ENCODE results near the gene MFAP2.

The MFAP2 gene

GRCh38 chr1:17016317-17016661 is 35.9 kb upstream of the MFAP2 start:
- Histone ChIP-seq H3K27ac (ENCODE audit: low read length) (no peak overlapping the region), H3K27me3 (ENCODE audit: insufficient read depth, low read length) (no peaks in the 10 kb centered on the region), H3K4me1 (ENCODE audit: insufficient read depth, low read length) (peaks cover 32% of the 10 kb centered on the region), H3K9me3 (ENCODE audit: insufficient read depth, low read depth, low read length) (no peaks in the 10 kb centered on the region), H3K9ac (ENCODE audit: low read depth, low read length) (peak overlapping the region; percentile 6; the same call in 1 of the 2 replicates), H3K36me3 (ENCODE audit: insufficient read depth, low read depth, low read length) (peaks cover 36% of the 10 kb centered on the region), H3K4me3 (ENCODE audit: low read length) (no peak overlapping the region)

DNA sequence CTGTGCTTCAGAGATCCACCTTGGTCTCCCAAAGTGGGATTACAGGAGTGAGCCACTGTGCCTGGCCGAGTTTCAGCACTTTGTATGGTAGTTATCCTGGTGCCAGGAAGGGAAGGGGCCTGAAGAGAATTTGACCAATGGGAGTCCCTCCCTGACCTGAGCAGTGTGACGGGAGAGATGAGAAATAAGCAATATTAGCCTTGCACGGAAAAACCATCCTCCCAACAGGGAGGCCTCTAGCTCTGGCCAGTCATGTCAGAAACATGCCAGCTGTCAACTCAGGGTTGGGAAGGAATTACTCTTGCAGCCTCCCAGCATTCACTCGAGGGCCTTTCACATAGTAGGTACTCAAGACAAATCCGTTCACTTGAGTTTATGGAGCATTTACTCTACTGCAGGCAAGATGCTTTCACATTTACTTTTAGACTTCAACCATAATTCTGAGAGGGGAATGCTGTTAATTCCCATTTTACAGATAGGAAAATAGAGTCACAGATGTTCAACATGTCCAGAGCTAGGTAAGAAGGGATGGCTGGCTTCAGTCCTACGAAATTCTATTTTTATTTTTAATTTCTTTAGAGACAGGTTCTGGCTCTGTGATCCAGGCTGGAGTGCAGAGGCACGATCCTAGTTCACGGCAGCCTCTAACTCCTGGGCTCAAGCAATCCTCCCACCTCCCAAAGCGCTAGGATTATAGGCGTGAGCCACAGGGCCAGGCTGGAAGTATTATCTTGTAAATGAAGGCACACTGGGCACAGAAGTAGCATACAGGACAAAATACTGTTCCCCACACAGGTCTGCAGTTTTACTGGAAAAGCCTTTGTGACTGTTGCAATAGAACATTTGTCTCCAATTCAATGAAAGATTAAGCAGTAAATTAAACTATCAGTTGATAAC is 34.5 kb upstream of the MFAP2 start:
- Histone ChIP-seq H3K36me3 (ENCODE audit: insufficient read depth, low read depth, low read length) (peaks cover 22% of the 10 kb centered on the region), H3K9ac (ENCODE audit: low read depth, low read length) (no peak overlapping the region), H3K4me3 (ENCODE audit: low read length) (peak overlapping the region; percentile 4; the same call in 1 of the 2 replicates), H3K4me1 (ENCODE audit: insufficient read depth, low read length) (peaks cover 37% of the 10 kb centered on the region), H3K27ac (ENCODE audit: low read length) (no peak overlapping the region), H3K27me3 (ENCODE audit: insufficient read depth, low read length) (0 out of 2 replicates have a peak, but pooled peaks cover 5% of the 10 kb centered on the region), H3K9me3 (ENCODE audit: insufficient read depth, low read depth, low read length) (no peaks in the 10 kb centered on the region)

DNA sequence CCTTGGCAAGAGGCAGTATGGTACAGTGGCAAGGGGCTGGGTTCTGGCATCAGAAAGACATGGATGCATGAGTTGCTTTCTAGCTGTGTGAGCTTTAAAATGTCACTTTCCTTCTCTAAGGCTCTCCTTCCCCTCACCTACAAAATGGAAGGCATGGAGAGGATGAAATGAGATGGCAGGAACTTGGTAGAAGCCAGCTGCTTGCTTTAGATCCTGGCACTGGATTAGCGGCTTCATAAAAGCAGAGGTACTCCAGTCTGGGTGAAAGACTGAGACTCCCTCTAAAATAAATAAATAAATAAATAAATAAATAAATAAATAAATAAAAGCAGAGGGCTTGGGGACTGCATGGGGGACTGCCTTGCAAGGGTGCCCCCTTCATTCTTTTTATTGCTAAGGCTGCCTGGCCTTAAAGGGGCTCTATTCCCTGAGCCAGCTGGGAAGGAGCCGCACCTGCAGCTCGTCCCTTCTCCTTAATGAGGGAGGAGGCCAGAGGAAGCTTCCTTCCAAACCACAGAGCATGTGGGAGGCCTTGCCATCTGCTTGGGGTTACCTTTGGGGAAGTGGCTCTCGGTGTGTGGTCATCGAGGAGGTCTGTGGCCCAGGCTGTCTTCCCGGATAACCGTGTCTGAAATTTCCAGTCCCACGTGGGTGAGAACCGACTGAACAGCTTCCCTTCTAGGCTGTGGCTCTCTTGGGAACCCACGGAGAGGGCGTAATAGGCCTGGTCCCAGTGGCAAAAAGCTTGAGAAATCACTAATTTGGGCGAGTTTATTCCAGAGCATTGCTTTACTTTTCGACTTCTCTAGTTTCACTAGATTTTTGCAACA is 33.3 kb upstream of the MFAP2 start:
- Histone ChIP-seq H3K27ac (ENCODE audit: low read length) (no peak overlapping the region), H3K9me3 (ENCODE audit: insufficient read depth, low read depth, low read length) (no peaks in the 10 kb centered on the region), H3K4me3 (ENCODE audit: low read length) (no peak overlapping the region; the same call in 1 of the 2 replicates), H3K4me1 (ENCODE audit: insufficient read depth, low read length) (peaks cover 37% of the 10 kb centered on the region), H3K27me3 (ENCODE audit: insufficient read depth, low read length) (0 out of 2 replicates have a peak, but pooled peaks cover 5% of the 10 kb centered on the region), H3K36me3 (ENCODE audit: insufficient read depth, low read depth, low read length) (peaks cover 10% of the 10 kb centered on the region), H3K9ac (ENCODE audit: low read depth, low read length) (no peak overlapping the region; the same call in 1 of the 2 replicates)

- peak overlapping the region; percentile 62 for H3K4me3 ChIP-seq (ENCODE audit: low read length)
- 0 out of 2 replicates have a peak, but pooled peaks cover 5% of the 10 kb centered on the region for H3K27me3 ChIP-seq (ENCODE audit: insufficient read depth, low read length)
- no peaks in the 10 kb centered on the region for H3K9me3 ChIP-seq (ENCODE audit: insufficient read depth, low read depth, low read length)
- H3K27ac ChIP-seq (ENCODE audit: low read length) = no peak overlapping the region
- H3K4me1 ChIP-seq (ENCODE audit: insufficient read depth, low read length) = peaks cover 37% of the 10 kb centered on the region
- H3K9ac ChIP-seq (ENCODE audit: low read depth, low read length) = peak overlapping the region; percentile 20; the same call in 1 of the 2 replicates
- H3K36me3 ChIP-seq (ENCODE audit: insufficient read depth, low read depth, low read length) = 0 out of 2 replicates have a peak, but pooled peaks cover 3% of the 10 kb centered on the region
These were observed 32.5 kb upstream of the MFAP2 start for GRCh38 chr1:17012775-17013490.

DNA sequence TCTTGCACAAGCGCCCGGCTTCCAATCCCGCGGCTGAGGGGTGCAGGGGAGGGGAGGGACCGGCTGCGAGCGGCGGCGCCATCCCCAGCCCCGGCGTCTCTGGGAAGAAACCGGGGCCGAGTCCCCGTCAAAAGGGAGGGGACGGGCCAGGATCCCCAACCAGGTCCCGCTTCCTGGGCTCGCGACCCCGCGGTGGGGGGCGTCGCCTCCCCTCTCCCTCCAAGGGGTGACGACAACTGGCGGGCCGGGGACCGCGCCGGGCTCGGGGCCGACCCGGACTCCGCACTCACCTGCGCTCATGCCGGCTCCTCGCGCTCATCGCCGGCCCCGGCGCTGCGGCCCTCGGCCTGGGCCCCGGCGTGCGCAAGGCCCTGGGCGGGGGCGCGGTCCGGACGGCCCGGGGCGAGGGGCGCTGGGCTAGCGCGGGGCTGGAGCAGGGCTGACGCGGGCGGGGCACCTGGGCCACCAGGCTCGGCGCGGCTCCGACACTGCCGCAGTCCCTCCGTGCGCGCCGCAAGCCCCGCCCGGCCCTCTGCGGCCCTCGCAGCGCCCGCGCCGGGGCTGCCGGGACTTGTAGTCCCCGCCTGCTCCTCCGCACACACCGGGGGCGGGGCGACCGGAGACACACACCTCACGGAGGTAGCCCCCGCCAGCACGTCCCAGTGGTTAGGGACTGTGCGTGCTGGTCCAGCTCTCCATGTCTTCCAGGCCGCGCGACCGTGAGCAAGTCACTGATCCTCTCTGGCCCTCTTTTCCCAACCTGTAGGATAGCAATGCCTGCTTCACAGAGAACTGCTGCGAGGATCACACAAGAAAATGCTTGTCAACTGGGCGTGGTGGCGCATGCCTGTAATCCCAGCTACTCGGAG is 31.3 kb upstream of the MFAP2 start, which contains the start of gene ATP13A2:
ATP13A2 (minus strand) TSS at position 490 of the 869 bp plus-strand sequence; CDS start at position 300, 190 bp downstream.
- peaks cover 37% of the 10 kb centered on the region for H3K4me1 ChIP-seq (ENCODE audit: insufficient read depth, low read length)
- peak within 1 kb of the TSS; percentile 79 for H3K4me3 ChIP-seq (ENCODE audit: low read length)
- H3K9me3 ChIP-seq (ENCODE audit: insufficient read depth, low read depth, low read length) = no peaks in the 10 kb centered on the region
- H3K27me3 ChIP-seq (ENCODE audit: insufficient read depth, low read length) = 0 out of 2 replicates have a peak, but pooled peaks cover 5% of the 10 kb centered on the region
- H3K9ac ChIP-seq (ENCODE audit: low read depth, low read length) = peak within 1 kb of the TSS; percentile 29; the same call in 1 of the 2 replicates
- no peak within 1 kb of the TSS for H3K27ac ChIP-seq (ENCODE audit: low read length)
- no peaks in the 10 kb centered on the region for H3K36me3 ChIP-seq (ENCODE audit: insufficient read depth, low read depth, low read length)

DNA sequence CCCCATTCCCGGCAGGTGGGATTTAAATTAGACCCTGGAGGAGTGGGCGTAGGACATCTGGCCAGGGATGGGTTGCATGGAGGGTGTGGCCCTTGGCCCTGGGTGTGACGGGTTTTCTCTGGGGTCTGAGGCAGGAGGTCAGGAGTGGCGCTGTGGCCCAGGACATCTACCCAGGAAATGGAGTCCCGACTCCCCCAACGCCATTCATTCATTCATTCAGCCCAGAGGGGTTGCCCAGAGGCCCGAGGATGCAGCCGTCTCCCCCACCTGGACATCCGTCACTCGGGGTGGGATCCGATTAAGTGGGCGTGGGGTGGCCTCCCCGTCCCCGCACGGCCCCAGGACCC is 30.6 kb upstream of the MFAP2 start:
- H3K27me3 ChIP-seq (ENCODE audit: insufficient read depth, low read length) = 0 out of 2 replicates have a peak, but pooled peaks cover 5% of the 10 kb centered on the region
- no peak overlapping the region for H3K27ac ChIP-seq (ENCODE audit: low read length)
- H3K9me3 ChIP-seq (ENCODE audit: insufficient read depth, low read depth, low read length) = no peaks in the 10 kb centered on the region
- peak overlapping the region; percentile 79 for H3K4me3 ChIP-seq (ENCODE audit: low read length)
- no peaks in the 10 kb centered on the region for H3K36me3 ChIP-seq (ENCODE audit: insufficient read depth, low read depth, low read length)
- peak overlapping the region; percentile 8; the same call in 1 of the 2 replicates for H3K9ac ChIP-seq (ENCODE audit: low read depth, low read length)
- H3K4me1 ChIP-seq (ENCODE audit: insufficient read depth, low read length) = peaks cover 33% of the 10 kb centered on the region

DNA sequence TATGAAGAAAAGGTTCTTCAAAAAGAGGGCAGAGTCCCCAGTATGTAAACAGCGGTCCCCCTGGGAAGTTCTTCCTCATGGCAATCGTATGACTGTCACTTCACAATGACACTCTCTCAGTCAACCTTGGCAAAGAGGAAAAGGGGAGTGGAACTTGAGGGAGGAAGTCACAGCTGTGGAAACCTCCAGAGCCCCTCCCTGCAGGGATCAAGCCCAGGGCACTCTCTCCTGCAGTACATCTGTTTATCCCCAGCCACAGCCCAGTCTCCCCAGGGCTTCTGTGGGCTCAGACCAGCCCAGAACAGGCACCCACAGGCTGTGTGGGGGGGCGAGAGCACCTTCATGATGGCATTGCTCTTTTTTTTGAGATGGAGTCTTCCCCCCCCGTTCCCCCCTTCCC is 29.3 kb upstream of the MFAP2 start:
- no peak overlapping the region for H3K4me3 ChIP-seq (ENCODE audit: low read length)
- H3K27me3 ChIP-seq (ENCODE audit: insufficient read depth, low read length) = 0 out of 2 replicates have a peak, but pooled peaks cover 5% of the 10 kb centered on the region
- H3K9ac ChIP-seq (ENCODE audit: low read depth, low read length) = no peak overlapping the region
- no peaks in the 10 kb centered on the region for H3K9me3 ChIP-seq (ENCODE audit: insufficient read depth, low read depth, low read length)
- H3K4me1 ChIP-seq (ENCODE audit: insufficient read depth, low read length) = peaks cover 28% of the 10 kb centered on the region
- no peak overlapping the region for H3K27ac ChIP-seq (ENCODE audit: low read length)
- H3K36me3 ChIP-seq (ENCODE audit: insufficient read depth, low read depth, low read length) = peaks cover under 1% of the 10 kb centered on the region

DNA sequence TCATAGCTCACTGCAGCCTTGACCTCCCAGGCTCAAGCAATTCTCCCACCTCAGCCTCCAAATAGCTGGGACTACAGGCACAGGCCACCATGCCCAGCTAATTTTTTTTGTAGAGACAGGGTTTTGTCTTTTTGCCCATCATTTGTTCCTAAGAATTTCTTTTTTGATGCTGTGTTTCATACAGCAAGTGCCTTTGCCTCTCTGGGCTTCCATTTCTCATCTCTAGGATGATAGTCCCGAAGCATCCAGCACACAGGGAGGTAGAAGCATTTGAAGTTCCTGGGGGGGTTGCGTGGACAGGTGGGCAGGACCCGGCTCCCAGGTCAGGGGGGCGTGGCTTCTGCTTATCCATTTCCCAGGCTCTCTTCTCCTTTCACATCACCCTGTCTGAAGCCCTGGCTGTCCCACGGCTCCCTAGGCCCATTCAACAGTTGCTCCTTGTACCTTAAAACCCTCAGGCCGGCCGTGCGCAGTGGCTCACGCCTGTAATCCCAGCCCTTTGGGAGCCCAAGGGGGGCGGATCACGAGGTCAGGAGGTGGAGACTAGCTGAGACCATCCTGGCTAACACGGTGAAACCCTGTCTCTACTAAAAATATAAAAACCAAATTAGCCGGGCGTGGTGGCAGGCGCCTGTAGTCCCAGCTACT is 27.9 kb upstream of the MFAP2 start:
- Histone ChIP-seq H3K4me3 (ENCODE audit: low read length) (no peak overlapping the region), H3K36me3 (ENCODE audit: insufficient read depth, low read depth, low read length) (peaks cover 11% of the 10 kb centered on the region), H3K27me3 (ENCODE audit: insufficient read depth, low read length) (0 out of 2 replicates have a peak, but pooled peaks cover 5% of the 10 kb centered on the region), H3K4me1 (ENCODE audit: insufficient read depth, low read length) (peaks cover 19% of the 10 kb centered on the region), H3K9ac (ENCODE audit: low read depth, low read length) (no peak overlapping the region), H3K27ac (ENCODE audit: low read length) (no peak overlapping the region), H3K9me3 (ENCODE audit: insufficient read depth, low read depth, low read length) (no peaks in the 10 kb centered on the region)

DNA sequence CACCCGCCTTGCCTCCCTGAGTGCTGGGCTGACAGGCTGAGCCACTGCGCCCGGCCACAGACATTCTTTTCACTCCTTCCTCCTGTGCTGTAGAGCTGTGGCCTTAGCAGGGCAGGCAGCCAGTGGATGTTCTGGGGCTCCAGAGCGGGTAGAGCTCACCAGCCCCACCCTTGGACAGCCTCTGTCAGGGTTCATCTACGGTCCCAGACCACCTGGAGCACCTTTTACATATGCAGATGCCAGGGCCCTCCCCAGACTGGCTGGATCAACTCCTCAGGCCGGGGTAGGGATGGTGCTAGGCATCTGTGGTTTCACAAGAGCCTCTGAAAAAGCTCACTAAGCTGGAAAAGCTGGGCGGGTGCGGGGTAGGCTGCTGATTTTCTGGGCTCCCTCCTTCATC is 26.7 kb upstream of the MFAP2 start:
- H3K4me1 ChIP-seq (ENCODE audit: insufficient read depth, low read length) = peaks cover 6% of the 10 kb centered on the region
- H3K27ac ChIP-seq (ENCODE audit: low read length) = no peak overlapping the region
- peaks cover 20% of the 10 kb centered on the region for H3K36me3 ChIP-seq (ENCODE audit: insufficient read depth, low read depth, low read length)
- 0 out of 2 replicates have a peak, but pooled peaks cover 5% of the 10 kb centered on the region for H3K27me3 ChIP-seq (ENCODE audit: insufficient read depth, low read length)
- no peak overlapping the region for H3K9ac ChIP-seq (ENCODE audit: low read depth, low read length)
- no peaks in the 10 kb centered on the region for H3K9me3 ChIP-seq (ENCODE audit: insufficient read depth, low read depth, low read length)
- H3K4me3 ChIP-seq (ENCODE audit: low read length) = no peak overlapping the region

- Histone ChIP-seq H3K9ac (ENCODE audit: low read depth, low read length) (no peak overlapping the region), H3K4me3 (ENCODE audit: low read length) (no peak overlapping the region), H3K27ac (ENCODE audit: low read length) (no peak overlapping the region), H3K36me3 (ENCODE audit: insufficient read depth, low read depth, low read length) (peaks cover 28% of the 10 kb centered on the region), H3K9me3 (ENCODE audit: insufficient read depth, low read depth, low read length) (no peaks in the 10 kb centered on the region), H3K4me1 (ENCODE audit: insufficient read depth, low read length) (peaks cover under 1% of the 10 kb centered on the region), H3K27me3 (ENCODE audit: insufficient read depth, low read length) (0 out of 2 replicates have a peak, but pooled peaks cover 1% of the 10 kb centered on the region)
These were observed 24.9 kb upstream of the MFAP2 start for GRCh38 chr1:17005365-17005740.

Measured in iPS-20b (cell line).